CD4-positive, alpha-beta T cell treated with Interleukin-2 at 100 ng/mL for 4 hours (primary cell): ENCODE data around the gene PTPRE.

Source experiments
- DNase-seq: peaks from one replicate; pipeline ENCODE4 v3.0.0-alpha.2; 2020; ENCODE audit warnings: low spot score

PTPRE gene

GRCh38 chr10:128026615-128027300 is 119.9 kb downstream of the PTPRE start:
- no peak for DNase-seq

DNA sequence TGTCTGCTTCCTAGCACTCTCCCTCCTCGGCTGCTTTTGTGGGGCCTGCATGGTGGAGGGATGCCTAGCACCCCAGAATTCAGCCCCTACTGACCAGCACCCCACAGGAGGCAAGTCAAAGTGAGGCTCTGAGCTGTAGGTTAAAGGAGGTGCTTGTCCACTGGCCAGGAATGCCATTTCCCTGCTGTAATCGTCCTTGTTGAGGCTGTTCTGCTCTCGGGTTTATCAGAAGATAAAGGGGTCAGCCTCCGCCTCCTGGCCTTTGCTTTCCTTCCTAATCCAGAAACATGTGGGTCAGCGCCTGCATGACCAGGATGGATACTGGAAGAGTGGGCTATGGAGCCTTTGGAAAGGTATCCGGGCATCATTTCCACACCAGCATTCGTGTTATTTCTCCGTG is 120.4 kb downstream of the PTPRE start:
- DNase-seq, result no peak

DNA sequence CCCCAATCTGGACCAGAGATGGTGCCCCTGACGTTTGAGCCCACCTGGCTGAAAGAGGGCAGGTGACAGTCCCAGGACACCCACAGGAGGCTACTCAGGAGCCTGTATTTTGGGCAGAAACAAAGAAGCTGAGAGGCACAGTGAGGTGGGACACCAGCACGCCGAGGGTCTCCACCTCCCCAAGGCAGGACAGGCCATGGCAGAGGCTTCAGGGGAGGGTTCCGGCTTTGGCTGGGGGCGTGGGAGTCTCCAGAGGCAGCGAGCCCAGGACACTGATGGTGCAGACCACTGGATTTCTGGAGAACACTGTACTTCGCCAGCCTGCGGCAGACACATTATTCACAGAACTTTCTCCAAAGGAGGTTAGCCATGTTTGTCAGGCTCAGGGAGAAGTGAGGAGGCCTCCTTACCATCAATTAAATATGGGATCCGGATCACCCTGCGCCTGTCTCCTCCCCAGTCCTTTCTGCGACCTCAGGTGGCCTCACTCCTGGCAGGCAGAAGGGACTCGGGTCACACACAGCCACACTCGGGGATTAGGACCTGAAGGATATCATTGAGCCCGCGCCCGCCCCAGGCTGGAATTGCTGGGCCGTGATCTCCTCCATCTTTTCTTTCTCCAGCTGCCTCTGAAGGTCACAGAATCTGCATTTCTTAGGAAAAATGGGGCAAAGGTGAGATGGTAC is 121.1 kb downstream of the PTPRE start:
- DNase-seq, result no peak

DNA sequence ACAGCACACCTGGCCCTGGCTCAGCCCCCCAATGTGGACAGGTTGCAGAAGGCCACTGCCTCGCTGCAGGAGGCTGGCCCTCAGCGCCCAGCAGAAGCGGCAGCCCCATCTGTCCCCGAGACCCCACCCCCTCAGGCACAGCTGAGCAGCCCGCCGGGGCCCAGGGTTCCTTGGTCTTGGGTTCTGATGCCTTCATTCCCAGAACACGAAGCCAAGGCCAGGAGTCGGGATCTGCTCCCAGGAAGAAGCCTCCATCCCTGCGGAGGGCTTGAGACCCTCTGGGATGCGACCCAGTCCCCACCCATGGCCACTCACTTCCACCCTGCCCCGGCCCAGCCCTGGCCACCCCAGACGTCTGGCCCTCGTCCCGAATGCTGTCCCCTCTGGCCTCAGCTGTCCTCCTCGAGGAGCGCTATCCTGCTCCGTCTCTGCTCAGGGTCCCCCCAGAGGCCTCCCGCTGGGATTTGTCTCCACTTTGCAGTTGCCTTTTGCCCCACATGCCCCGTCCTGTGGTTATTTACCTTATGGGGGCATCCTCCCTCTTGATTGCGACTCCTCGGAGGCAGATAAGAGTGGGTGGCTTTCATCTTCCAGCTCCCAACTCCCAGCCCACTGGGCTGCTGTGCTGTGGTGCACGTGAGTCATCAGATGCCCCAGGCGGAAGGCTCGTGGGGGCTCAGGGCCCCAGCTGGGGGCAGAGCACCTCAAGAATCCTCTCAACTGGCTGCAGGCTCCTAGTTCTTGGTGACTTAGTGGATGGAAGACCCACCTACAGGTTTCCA is 121.8 kb downstream of the PTPRE start:
- DNase-seq, result no peak

DNA sequence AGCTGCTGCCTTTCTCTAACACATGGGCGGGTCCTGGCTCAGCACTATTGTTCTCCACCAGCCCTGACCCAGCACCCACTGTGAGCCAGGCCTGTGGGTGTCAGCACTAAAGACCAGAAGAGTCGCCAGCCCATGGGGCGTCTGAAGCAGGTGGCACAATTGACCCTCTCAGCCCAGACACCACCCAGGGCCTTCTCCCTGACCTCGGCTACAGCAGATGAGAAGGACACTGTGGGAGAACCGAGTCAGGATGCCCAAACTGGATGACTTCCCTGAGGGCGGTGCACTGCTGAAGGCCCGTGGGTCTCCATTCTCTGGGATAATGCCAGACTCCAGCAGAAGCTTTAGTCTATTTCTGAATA is 122.4 kb downstream of the PTPRE start:
- DNase-seq, result no peak

GRCh38 chr10:128029731-128030369 is 122.9 kb downstream of the PTPRE start:
- DNase-seq, result no peak

GRCh38 chr10:128030498-128031072 is 123.7 kb downstream of the PTPRE start:
- DNase-seq, result no peak

DNA sequence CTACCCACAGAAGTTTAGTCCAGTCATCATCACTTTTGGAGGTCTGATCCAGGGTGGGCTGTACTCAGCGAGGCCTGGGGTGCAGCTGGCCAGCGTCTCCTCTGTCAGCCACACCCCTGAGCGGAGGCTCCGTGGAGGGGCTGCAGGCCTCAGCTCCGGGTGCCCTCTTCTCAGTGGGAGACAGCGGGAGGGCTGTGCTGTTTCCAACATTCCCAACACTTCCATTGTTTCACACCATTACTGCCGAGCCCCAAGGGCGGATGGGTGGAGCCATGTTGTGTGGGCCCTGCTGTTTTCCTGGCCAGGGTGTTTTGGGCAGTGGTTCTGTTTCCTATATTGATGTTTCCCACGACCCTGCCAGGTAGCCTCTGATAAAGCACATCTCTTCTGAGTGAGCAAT is 124.3 kb downstream of the PTPRE start:
- DNase-seq, result no peak

DNA sequence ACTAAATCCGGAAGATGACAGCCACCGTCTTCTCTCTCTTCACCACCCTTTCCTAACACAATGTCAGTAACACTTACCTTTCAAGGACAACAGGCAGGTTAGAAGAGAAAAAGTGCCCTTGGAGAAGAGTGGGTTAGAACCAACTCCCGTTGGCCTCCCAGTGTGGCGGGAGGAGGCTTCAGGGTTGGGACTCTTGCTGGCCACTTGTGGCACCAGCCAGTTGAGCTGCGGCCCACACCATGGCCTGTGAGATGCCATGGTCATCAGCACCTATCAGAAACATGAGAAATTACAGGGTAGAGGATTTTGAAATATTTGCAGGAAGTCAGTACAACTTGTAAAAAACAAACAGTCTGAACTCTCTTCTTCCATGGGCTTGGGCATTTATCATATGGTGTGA is 125.6 kb downstream of the PTPRE start:
- DNase-seq, result no peak

- peak; percentile 69 for DNase-seq
Observed at GRCh38 chr10:128035557-128035973, 128.7 kb downstream of the PTPRE start.

DNA sequence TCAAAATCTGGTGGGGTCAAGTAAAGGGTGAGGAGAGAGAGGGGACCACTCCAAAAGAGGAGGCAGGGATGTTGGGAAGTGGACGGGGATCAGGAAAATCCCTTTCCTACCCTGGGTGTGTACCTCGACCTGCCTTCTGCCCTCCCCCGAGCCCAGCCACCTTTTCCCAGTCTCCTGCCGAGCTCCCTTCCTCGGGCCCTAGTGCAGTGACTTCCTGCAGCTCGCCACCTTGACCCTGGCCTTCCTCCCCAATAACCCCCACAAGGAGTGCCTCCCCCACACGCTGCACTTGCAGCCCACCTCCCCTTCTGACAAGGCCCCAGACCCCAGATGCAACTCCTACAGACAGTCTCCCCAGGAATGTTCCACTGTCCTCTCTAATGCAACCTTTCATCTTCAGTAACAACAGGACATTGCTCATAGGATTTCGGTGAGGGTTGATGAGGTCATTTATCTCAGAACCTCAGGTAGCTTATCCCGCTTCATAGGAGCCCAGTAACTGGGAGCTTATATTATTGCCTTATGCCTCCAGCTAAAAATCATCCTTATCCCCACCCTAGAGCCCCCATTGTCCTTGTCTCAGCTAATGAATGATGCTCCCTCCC is 129.2 kb downstream of the PTPRE start:
- DNase-seq, result no peak

DNA sequence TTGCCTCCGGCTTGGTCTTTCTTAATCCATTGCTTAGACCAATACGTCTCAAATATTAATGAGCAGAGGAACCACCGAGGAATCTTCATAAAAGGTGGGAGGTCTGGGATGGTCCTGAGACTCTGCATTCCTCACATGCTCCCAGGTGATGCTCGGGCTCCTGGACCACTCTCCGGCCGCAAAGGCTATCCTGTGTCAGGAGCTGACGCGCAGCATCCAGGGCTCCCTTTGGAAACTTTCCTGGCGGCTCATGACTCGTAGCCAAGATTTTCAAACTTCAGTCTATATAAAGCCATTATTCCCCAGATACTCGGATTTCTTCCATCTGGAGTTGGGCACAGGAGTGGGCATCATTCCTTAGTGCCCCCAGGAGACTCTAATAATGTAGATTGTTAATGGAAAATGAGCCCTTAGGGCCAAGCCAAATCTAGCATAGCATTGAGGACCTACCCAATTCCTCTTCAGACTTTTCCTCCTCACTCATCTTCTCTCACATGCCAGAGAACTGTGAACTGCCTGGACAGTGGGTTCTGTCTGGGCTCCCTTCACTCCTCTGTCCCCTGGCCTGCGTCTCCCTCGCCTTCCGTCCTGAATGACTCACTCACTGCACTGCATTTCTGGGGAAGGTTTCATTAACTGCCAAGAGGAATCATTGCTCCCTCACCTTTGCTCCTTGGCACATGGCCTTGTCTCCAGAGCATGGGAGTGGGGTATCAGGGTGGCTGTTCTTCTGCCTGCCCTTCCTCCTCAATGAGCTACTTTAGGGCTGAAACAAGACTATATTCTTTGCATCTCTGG is 130.0 kb downstream of the PTPRE start:
- DNase-seq, result no peak

GRCh38 chr10:128040096-128040495 is 133.2 kb downstream of the PTPRE start:
- DNase-seq, result no peak

DNA sequence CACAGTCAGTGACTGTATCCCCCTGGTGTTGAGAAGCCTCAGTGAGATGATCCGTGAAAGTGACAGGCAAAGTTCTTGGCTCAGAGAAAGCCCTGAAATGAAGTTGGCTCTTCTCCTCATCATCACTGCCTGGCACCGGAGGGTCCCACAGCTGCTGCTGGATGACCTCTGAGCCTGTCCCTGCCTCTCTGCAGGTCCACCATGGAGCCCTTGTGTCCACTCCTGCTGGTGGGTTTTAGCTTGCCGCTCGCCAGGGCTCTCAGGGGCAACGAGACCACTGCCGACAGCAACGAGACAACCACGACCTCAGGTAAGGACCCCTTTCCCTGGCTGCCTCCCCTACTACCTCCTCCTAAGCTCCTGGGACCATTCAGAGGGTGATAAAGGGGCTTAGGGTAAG is 133.8 kb downstream of the PTPRE start:
- no peak for DNase-seq

DNA sequence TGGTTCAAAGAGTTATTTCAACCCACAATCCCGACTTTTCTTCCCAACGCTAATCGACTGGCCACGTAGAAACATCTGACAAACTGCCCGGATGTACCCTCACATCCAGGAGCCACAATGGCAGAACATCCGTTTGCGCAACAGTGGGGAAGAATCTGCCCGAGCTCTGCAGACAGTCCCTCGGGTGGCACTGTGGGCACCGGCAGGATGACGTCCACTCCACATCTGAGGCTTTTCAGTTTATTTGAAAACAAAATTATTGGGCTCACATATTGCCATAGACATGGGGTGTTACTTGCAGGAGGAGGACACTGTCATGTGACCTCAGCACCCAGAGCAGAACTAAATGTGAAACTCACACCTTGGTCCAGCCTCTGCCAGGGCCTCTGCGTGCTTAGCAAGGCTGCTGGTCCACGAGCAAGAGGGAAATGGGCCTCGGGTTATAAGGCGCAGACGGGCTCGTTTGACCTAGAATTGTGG is 135.3 kb downstream of the PTPRE start:
- DNase-seq, result peak; percentile 25

DNA sequence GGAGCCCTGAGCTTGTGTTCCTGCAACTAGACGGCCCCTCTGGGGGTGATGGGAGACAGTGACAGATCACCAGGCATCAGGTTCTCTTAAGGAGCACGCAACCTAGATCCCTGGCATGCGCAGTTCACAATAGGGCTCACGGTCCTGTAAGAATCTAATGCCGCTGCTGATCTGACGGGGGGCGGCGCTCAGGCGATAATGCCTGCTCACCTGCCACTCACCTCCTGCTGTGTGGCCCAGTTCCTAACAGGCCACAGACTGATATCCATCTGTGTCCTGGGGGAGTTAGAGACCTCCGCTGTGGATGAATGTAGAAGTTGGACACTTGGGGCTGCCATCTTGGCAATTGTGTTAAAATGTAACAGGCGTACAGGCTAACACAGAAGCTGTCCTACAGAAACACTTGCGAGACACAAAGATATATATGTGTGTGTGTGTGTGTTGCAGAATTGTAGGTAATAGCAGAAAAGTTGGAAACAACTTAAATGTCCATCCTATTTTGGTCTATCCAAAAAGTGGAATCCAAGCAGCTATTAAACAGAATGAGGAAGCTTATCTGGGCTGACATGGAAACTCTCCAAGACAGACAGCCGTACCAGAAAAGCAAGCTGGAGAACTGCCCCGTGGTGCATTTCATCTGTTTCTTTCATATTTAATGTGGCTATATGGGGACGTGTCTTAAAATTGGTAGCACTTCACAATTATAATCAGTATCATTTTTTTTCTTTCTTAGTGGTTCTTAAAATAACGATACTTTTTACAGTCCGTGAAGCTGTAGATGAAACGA is 136.5 kb downstream of the PTPRE start:
- no peak for DNase-seq

- DNase-seq, result no peak
Observed at GRCh38 chr10:128044186-128044585, 137.3 kb downstream of the PTPRE start.

- no peak for DNase-seq
Observed at GRCh38 chr10:128044961-128045832, 138.3 kb downstream of the PTPRE start.

GRCh38 chr10:128045833-128046120 is 138.9 kb downstream of the PTPRE start:
- no peak for DNase-seq
